ENCODE measurements around the gene SNAPC2. TPM values are rescaled to one million over a fixed set of nuclear protein-coding genes. Genes with fewer than 3 reads are reported as not detected.

The SNAPC2 gene
- total and polyA plus RNA-seq, 12 donors: 8.2 to 38.2 (median 20.9) TPM

DNA sequence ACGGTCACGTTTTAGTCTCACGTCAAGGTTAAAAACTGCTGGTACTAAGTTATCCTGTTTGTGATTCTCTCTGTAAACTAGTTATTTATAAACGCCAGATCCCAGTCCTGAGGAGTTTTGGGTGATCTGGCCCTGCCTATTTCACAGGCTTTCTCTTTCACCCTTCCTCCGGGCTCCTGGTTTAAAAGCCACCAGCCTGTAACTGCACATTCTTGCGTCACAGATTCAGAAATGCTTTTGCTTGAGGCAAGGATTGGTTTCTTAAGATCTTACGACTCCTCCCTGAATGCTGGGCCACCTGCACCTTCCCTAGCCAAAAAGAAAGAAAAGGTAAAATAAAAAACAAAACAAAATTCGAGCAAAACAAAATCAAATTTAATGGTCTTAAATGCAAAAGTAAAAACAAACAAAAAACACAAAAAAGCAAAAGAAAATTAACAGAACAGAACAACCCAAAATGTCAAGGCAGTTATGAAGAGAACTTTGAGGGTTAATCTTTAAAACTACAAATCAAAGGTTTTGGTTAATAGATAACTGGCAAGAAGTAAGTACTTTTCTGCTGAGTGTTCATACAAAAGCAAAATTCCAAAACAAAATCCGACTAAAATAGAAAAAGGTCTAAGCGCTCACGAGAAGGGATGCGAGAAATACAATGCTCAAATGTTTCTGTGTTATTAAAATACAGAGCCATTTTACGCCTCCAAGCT, 41.9 kb downstream of the SNAPC2 start:
- no peaks in the 10 kb centered on the region for H3K4me1 ChIP-seq (replicated peaks in 1 of 2)
- no peak for DNase-seq
- intact Hi-C loops (cut with DNase I): no loop called here
- H3K9me3 ChIP-seq (replicated peaks in 1 of 3): no peaks in the 10 kb centered on the region
- H3K4me3 ChIP-seq: no peak overlapping the region
- no peak overlapping the region for H3K27ac ChIP-seq
- no peak for TF ChIP-seq POLR2A (IDR thresholded peaks at IDR 0.05)
- TF ChIP-seq CTCF (IDR thresholded peaks at IDR 0.05): no peak
- WGBS, 4 donors: 86 to 92% (median 88%) methylated on average over 13 of the region's 13 CpGs
- no peaks in the 10 kb centered on the region for H3K27me3 ChIP-seq
- H3K36me3 ChIP-seq (replicated peaks in 1 of 2): peaks cover 0 to 62% of the 10 kb centered on the region in 2 donors

DNA sequence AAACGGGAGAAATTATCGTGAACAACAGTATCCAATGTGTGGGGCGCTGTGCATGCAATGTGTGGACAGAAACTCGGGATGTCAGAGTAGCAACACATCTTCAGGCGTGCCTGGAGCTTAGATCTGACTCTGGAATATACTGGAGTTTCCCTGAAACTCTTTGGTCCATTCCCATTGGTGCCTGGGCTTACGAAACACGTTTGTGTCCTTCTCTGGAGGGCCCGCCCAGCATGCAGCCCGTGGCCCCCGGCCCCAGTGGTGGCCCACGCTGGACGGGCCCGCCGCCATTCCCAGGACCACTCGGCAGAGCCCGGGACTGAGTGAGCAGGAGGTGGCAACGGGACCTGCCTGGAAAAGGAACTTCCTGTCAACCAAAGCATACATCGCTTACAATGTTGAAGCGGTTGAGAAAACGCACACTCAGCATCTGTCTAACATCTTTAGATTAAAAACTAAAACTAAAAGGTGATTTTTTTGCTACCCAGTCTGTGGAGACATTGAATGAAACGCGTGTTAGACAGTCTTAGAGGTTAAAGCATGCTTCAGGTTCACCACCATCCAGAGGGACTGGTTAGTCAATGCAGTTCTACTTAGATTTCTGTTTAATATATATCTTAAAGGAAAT, 42.6 kb downstream of the SNAPC2 start:
- Histone ChIP-seq H3K4me3 (no peak overlapping the region), H3K36me3 (replicated peaks in 1 of 2) (peaks cover 0 to 68% of the 10 kb centered on the region in 2 donors), H3K27ac (no peak overlapping the region), H3K27me3 (no peaks in the 10 kb centered on the region), H3K4me1 (replicated peaks in 1 of 2) (no peaks in the 10 kb centered on the region), H3K9me3 (replicated peaks in 1 of 3) (no peaks in the 10 kb centered on the region)
- no peak for DNase-seq
- WGBS, 4 donors: 91 to 92% (median 92%) methylated on average over 20 to 22 of the region's 22 CpGs
- intact Hi-C loops (cut with DNase I): no loop called here
- TF ChIP-seq POLR2A (IDR thresholded peaks at IDR 0.05) (no peak), CTCF (IDR thresholded peaks at IDR 0.05) (no peak)

DNA sequence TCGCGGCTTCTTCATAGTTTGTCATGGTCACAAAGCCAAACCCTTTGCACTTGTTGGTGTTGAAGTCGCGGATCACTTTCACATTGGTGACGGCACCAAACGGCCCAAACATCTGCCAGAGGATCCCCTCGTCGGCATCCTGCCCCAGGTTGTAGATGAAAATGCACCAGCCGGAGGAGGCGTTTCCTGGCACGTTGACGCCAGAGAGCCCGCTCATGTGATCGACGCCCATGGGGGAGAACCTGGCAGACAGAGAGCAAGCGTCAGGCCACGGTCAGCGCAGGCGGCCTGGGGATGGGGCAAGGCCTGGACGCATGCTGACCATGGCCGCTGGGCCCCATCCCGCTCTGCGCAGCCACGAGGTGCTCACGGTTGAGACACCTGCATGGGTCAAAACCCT, 43.4 kb downstream of the SNAPC2 start:
- TF ChIP-seq POLR2A (IDR thresholded peaks at IDR 0.05) (no peak), CTCF (IDR thresholded peaks at IDR 0.05) (no peak)
- 90 to 95% (median 94%) methylated on average over 16 to 25 of the region's 25 CpGs for WGBS, 4 donors
- Histone ChIP-seq H3K4me1 (replicated peaks in 1 of 2) (no peaks in the 10 kb centered on the region), H3K4me3 (no peak overlapping the region), H3K27ac (no peak overlapping the region), H3K9me3 (replicated peaks in 1 of 3) (no peaks in the 10 kb centered on the region), H3K27me3 (no peaks in the 10 kb centered on the region), H3K36me3 (replicated peaks in 1 of 2) (peaks cover 0 to 74% of the 10 kb centered on the region in 2 donors)
- intact Hi-C loops (cut with DNase I): no loop called here
- no peak for DNase-seq

- H3K36me3 ChIP-seq (replicated peaks in 1 of 2): peaks cover 0 to 82% of the 10 kb centered on the region in 2 donors
- TF ChIP-seq POLR2A (IDR thresholded peaks at IDR 0.05) (no peak), CTCF (IDR thresholded peaks at IDR 0.05) (no peak)
- no peaks in the 10 kb centered on the region for H3K4me1 ChIP-seq (replicated peaks in 1 of 2)
- DNase-seq: no peak
- no peak overlapping the region for H3K27ac ChIP-seq
- 88 to 91% (median 90%) methylated on average over 12 of the region's 12 CpGs for WGBS, 4 donors
- no peaks in the 10 kb centered on the region for H3K9me3 ChIP-seq (replicated peaks in 1 of 3)
- H3K4me3 ChIP-seq: no peak overlapping the region
- H3K27me3 ChIP-seq: no peaks in the 10 kb centered on the region
- intact Hi-C loops (cut with DNase I): no loop called here
Observed at GRCh38 chr19:7965259-7965841, 45.2 kb downstream of the SNAPC2 start.

Data from adrenal gland (tissue), 12 donors.